ENCODE results near the gene AFTPH. TPM values are rescaled to one million over a fixed set of nuclear protein-coding genes. Genes with fewer than 3 reads are reported as not detected.

AFTPH gene
- total RNA-seq, 1 experiment from 2014 or later: 14.9 TPM

DNA sequence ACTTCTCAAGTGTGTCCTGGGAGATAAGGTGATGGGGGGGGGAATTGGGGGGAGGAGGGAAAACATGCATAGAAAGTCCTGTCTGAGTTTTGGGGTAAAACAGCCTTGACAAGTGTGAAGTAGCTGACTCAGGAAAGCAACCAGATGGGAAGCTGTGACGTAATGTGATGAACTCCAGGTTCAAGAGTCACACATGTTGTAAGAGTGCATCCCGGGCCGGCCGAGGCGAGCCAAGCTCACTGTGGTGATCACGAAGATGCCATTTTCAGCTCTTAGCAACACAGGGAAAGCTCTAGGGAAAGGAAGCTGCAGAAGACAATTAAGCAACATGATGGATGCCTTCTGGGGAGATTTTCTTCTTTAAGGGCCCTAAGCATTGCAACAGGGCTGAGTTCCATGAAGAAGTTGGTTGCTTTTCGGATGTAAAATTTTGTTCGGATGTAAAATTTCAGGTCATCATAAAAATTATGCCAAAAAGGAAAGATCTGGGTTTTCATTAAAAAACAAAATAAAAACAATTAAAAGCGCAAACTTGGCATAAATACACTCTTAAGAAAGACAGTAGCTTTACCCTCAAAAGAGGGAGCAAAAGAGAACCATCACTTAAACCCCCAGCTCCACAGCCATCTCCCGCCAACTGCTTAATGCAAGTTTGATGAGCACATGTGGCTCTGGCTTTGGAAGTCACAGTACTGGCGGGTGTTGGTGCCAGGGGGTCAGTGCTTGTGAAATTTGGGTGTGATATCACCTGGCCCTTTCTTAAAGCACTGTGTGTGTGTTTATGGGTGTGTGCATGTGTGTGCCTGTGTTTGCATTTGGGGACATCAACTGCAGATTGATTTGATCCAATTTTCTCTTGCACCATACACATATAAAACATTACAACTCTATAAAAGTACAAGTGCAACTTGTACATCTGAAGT lies 110.5 kb downstream of the AFTPH start:
- Mint-ChIP-seq H3K9me3 (no peaks in the 10 kb centered on the region), H3K27me3 (ENCODE audit: low read depth) (no peaks in the 10 kb centered on the region), H3K36me3 (peaks cover 12% of the 10 kb centered on the region), H3K27ac (0 out of 2 replicates have a peak overlapping the region, but pooled peaks have one; percentile 63), H3K4me3 (no peak overlapping the region), H3K4me1 (peaks cover 43% of the 10 kb centered on the region)
- no peak for DNase-seq (ENCODE audit: low spot score)
- no peak for ATAC-seq
- POLR2A ChIA-PET: interaction anchor here (0.6 kb wide), 1 partner anchor 20 kb away, joined by 3 read pairs; no protein-coding TSS in a partner anchor
- TF ChIP-seq TCF7 (CRISPR knock-in tag; IDR thresholded peaks at IDR 0.05; ENCODE audit: low read depth) (no peak), NR1H2 (CRISPR knock-in tag; IDR thresholded peaks at IDR 0.05) (no peak), SMAD4 (CRISPR knock-in tag; IDR thresholded peaks at IDR 0.05) (no peak), CREB1 (CRISPR knock-in tag; IDR thresholded peaks at IDR 0.05) (no peak), RORB (CRISPR knock-in tag; IDR thresholded peaks at IDR 0.05) (no peak), SMAD3 (CRISPR knock-in tag; IDR thresholded peaks at IDR 0.05; ENCODE audit: borderline replicate concordance) (no peak), ZBTB21 (CRISPR knock-in tag; IDR thresholded peaks at IDR 0.05; ENCODE audit: borderline replicate concordance) (no peak), ESRRA (CRISPR knock-in tag; IDR thresholded peaks at IDR 0.05; ENCODE audit: borderline replicate concordance) (no peak), TP53 (CRISPR knock-in tag; IDR thresholded peaks at IDR 0.05) (no peak), NR2C2 (CRISPR knock-in tag; IDR thresholded peaks at IDR 0.05) (no peak), IRF2 (CRISPR knock-in tag; IDR thresholded peaks at IDR 0.05; ENCODE audit: borderline replicate concordance, low read depth) (no peak), ELF4 (CRISPR knock-in tag; IDR thresholded peaks at IDR 0.05; ENCODE audit: low read depth) (no peak)
- TF ChIP-seq, protein P1, sequence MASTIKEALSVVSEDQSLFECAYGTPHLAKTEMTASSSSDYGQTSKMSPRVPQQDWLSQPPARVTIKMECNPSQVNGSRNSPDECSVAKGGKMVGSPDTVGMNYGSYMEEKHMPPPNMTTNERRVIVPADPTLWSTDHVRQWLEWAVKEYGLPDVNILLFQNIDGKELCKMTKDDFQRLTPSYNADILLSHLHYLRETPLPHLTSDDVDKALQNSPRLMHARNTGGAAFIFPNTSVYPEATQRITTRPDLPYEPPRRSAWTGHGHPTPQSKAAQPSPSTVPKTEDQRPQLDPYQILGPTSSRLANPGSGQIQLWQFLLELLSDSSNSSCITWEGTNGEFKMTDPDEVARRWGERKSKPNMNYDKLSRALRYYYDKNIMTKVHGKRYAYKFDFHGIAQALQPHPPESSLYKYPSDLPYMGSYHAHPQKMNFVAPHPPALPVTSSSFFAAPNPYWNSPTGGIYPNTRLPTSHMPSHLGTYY (CRISPR knock-in tag; IDR thresholded peaks at IDR 0.05): no peak
- TF ChIP-seq, protein P2, sequence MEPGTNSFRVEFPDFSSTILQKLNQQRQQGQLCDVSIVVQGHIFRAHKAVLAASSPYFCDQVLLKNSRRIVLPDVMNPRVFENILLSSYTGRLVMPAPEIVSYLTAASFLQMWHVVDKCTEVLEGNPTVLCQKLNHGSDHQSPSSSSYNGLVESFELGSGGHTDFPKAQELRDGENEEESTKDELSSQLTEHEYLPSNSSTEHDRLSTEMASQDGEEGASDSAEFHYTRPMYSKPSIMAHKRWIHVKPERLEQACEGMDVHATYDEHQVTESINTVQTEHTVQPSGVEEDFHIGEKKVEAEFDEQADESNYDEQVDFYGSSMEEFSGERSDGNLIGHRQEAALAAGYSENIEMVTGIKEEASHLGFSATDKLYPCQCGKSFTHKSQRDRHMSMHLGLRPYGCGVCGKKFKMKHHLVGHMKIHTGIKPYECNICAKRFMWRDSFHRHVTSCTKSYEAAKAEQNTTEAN (CRISPR knock-in tag; IDR thresholded peaks at IDR 0.05): no peak
- TF ChIP-seq, protein P3, sequence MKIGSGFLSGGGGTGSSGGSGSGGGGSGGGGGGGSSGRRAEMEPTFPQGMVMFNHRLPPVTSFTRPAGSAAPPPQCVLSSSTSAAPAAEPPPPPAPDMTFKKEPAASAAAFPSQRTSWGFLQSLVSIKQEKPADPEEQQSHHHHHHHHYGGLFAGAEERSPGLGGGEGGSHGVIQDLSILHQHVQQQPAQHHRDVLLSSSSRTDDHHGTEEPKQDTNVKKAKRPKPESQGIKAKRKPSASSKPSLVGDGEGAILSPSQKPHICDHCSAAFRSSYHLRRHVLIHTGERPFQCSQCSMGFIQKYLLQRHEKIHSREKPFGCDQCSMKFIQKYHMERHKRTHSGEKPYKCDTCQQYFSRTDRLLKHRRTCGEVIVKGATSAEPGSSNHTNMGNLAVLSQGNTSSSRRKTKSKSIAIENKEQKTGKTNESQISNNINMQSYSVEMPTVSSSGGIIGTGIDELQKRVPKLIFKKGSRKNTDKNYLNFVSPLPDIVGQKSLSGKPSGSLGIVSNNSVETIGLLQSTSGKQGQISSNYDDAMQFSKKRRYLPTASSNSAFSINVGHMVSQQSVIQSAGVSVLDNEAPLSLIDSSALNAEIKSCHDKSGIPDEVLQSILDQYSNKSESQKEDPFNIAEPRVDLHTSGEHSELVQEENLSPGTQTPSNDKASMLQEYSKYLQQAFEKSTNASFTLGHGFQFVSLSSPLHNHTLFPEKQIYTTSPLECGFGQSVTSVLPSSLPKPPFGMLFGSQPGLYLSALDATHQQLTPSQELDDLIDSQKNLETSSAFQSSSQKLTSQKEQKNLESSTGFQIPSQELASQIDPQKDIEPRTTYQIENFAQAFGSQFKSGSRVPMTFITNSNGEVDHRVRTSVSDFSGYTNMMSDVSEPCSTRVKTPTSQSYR (CRISPR knock-in tag; IDR thresholded peaks at IDR 0.05): no peak
- TF ChIP-seq, protein P4, sequence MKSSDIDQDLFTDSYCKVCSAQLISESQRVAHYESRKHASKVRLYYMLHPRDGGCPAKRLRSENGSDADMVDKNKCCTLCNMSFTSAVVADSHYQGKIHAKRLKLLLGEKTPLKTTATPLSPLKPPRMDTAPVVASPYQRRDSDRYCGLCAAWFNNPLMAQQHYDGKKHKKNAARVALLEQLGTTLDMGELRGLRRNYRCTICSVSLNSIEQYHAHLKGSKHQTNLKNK (CRISPR knock-in tag; IDR thresholded peaks at IDR 0.05): no peak
- TF ChIP-seq, protein P5, sequence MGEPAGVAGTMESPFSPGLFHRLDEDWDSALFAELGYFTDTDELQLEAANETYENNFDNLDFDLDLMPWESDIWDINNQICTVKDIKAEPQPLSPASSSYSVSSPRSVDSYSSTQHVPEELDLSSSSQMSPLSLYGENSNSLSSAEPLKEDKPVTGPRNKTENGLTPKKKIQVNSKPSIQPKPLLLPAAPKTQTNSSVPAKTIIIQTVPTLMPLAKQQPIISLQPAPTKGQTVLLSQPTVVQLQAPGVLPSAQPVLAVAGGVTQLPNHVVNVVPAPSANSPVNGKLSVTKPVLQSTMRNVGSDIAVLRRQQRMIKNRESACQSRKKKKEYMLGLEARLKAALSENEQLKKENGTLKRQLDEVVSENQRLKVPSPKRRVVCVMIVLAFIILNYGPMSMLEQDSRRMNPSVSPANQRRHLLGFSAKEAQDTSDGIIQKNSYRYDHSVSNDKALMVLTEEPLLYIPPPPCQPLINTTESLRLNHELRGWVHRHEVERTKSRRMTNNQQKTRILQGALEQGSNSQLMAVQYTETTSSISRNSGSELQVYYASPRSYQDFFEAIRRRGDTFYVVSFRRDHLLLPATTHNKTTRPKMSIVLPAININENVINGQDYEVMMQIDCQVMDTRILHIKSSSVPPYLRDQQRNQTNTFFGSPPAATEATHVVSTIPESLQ (CRISPR knock-in tag; IDR thresholded peaks at IDR 0.05): no peak
- TF ChIP-seq, protein P6, sequence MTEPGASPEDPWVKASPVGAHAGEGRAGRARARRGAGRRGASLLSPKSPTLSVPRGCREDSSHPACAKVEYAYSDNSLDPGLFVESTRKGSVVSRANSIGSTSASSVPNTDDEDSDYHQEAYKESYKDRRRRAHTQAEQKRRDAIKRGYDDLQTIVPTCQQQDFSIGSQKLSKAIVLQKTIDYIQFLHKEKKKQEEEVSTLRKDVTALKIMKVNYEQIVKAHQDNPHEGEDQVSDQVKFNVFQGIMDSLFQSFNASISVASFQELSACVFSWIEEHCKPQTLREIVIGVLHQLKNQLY (CRISPR knock-in tag; IDR thresholded peaks at IDR 0.05): no peak
- TF ChIP-seq, protein P7, sequence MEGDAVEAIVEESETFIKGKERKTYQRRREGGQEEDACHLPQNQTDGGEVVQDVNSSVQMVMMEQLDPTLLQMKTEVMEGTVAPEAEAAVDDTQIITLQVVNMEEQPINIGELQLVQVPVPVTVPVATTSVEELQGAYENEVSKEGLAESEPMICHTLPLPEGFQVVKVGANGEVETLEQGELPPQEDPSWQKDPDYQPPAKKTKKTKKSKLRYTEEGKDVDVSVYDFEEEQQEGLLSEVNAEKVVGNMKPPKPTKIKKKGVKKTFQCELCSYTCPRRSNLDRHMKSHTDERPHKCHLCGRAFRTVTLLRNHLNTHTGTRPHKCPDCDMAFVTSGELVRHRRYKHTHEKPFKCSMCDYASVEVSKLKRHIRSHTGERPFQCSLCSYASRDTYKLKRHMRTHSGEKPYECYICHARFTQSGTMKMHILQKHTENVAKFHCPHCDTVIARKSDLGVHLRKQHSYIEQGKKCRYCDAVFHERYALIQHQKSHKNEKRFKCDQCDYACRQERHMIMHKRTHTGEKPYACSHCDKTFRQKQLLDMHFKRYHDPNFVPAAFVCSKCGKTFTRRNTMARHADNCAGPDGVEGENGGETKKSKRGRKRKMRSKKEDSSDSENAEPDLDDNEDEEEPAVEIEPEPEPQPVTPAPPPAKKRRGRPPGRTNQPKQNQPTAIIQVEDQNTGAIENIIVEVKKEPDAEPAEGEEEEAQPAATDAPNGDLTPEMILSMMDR (IDR thresholded peaks at IDR 0.05): no peak
- TF ChIP-seq, protein P8, sequence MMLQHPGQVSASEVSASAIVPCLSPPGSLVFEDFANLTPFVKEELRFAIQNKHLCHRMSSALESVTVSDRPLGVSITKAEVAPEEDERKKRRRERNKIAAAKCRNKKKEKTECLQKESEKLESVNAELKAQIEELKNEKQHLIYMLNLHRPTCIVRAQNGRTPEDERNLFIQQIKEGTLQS (CRISPR knock-in tag; conservative IDR thresholded peaks at IDR 0.05): no peak
- CTCF ChIA-PET: interaction anchor here (0.7 to 2.9 kb wide), 7 partner anchors 9 to 239 kb away, joined by 3 to 16 read pairs (median 3); no protein-coding TSS in a partner anchor
